HEK293T (cell line): ENCODE data around the gene SULT1C2.

Source experiments
- CTCF ChIA-PET: fragments of 350-600 bp; formaldehyde crosslinking; extraction: SDS; loops from one replicate; lab custom pipeline; 2021; ENCODE audit warnings: antibody characterized with exemption, inconsistent platforms; lab: Yijun Ruan, JAX
- POLR2A ChIA-PET: fragments of 350-600 bp; formaldehyde crosslinking; extraction: SDS; loops from one replicate; lab custom pipeline; 2020; ENCODE audit warnings: antibody characterized with exemption, inconsistent platforms; lab: Yijun Ruan, JAX
- DNase-seq: peaks from one replicate; pipeline ENCODE4 v3.0.0; 2012; ENCODE audit warnings: mixed read lengths; ENCODE audit errors: extremely low spot score
- ARNT ChIP-seq: fragments of 450-650 bp; IDR thresholded peaks from 2 replicates; pipeline ENCODE4 v1.6.1; 2017; ENCODE audit warnings: mild to moderate bottlenecking
- BHLHE40 ChIP-seq: fragments of 450-650 bp; IDR thresholded peaks from 2 replicates; pipeline ENCODE4 v1.6.1; 2016; ENCODE audit warnings: mild to moderate bottlenecking, moderate library complexity, borderline replicate concordance
- CTBP1 ChIP-seq: fragments of 450-650 bp; IDR thresholded peaks from 2 replicates; pipeline ENCODE4 v1.6.1; 2016; ENCODE audit warnings: borderline replicate concordance
- ELF4 ChIP-seq: fragments of 450-650 bp; IDR thresholded peaks from 2 replicates; pipeline ENCODE4 v1.6.1; 2017; ENCODE audit warnings: antibody characterized with exemption
- FOXA1 ChIP-seq: fragments of 450-650 bp; IDR thresholded peaks from 2 replicates; pipeline ENCODE4 v1.6.1; 2016; ENCODE audit warnings: mild to moderate bottlenecking
- FOXK2 ChIP-seq: fragments of 450-650 bp; IDR thresholded peaks from 2 replicates; pipeline ENCODE4 v1.6.1; 2016; ENCODE audit warnings: mild to moderate bottlenecking
- FOXM1 ChIP-seq: fragments of 450-650 bp; IDR thresholded peaks from 2 replicates; pipeline ENCODE4 v1.6.1; 2017; ENCODE audit warnings: mild to moderate bottlenecking, borderline replicate concordance
- HDGF ChIP-seq: fragments of 450-650 bp; IDR thresholded peaks from 2 replicates; pipeline ENCODE4 v1.6.1; 2017; ENCODE audit warnings: antibody characterized with exemption, borderline replicate concordance
- L3MBTL2 ChIP-seq: fragments of 450-650 bp; conservative IDR thresholded peaks from 2 replicates; pipeline ENCODE4 v1.6.1; 2016; ENCODE audit warnings: mild to moderate bottlenecking
- LEF1 ChIP-seq: fragments of 450-650 bp; IDR thresholded peaks from 2 replicates; pipeline ENCODE4 v1.6.1; 2017; ENCODE audit warnings: mild to moderate bottlenecking, borderline replicate concordance
- NFRKB ChIP-seq: fragments of 450-650 bp; IDR thresholded peaks from 2 replicates; pipeline ENCODE4 v1.6.1; 2016; ENCODE audit warnings: mild to moderate bottlenecking, moderate library complexity
- SP1 ChIP-seq: fragments of 450-650 bp; IDR thresholded peaks from 2 replicates; pipeline ENCODE4 v1.6.1; 2017
- SUZ12 ChIP-seq: fragments of 450-650 bp; IDR thresholded peaks from 2 replicates; pipeline ENCODE4 v1.6.1; 2016; ENCODE audit warnings: mild to moderate bottlenecking
- TARDBP ChIP-seq: fragments of 450-650 bp; IDR thresholded peaks from 2 replicates; pipeline ENCODE4 v1.6.1; 2016
- ZNF384 ChIP-seq: fragments of 450-650 bp; IDR thresholded peaks from 2 replicates; pipeline ENCODE4 v1.6.1; 2016
- TF ChIP-seq, protein P1 (sequence below): fragments of 450-650 bp; IDR thresholded peaks from 2 replicates; pipeline ENCODE4 v1.6.1; 2016

The SULT1C2 gene

DNA sequence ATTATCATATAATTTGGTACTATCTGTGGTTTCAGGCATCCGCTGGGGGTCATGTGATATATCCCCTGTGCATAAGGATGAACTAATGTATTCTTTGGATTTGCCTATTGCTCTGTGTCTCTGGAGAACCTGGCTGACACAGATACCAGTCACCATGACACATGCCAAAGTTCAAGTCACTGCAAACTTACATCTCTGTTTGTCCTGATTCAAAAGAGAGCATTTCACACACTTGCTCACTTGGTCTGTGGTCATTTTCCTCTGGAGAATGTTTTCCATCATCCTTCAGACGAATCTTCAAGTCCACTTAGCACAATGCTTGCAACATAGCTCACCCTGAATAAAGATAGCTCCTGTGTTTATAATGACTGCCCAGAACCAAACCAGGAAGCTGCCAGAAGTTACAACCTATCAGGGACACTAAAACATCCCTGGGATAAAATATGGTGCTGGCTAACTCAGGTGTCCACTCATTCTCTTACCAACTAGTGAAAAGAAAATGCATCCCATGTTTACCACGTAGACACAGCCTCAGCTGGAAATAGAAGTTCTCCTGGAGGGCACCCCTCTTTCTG lies 30.9 kb upstream of the SULT1C2 start:
- ChIA-PET CTCF (no interaction called here), POLR2A (no interaction called here)
- DNase-seq = no peak
- TF ChIP-seq FOXM1 (no peak), NFRKB (no peak), CTBP1 (no peak), ZNF384 (no peak), SUZ12 (no peak), TARDBP (no peak), ELF4 (no peak), HDGF (no peak), L3MBTL2 (no peak), FOXA1 (no peak), ARNT (no peak), LEF1 (no peak), FOXK2 (no peak)
- TF ChIP-seq, protein P1, sequence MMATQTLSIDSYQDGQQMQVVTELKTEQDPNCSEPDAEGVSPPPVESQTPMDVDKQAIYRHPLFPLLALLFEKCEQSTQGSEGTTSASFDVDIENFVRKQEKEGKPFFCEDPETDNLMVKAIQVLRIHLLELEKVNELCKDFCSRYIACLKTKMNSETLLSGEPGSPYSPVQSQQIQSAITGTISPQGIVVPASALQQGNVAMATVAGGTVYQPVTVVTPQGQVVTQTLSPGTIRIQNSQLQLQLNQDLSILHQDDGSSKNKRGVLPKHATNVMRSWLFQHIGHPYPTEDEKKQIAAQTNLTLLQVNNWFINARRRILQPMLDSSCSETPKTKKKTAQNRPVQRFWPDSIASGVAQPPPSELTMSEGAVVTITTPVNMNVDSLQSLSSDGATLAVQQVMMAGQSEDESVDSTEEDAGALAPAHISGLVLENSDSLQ = no peak

DNA sequence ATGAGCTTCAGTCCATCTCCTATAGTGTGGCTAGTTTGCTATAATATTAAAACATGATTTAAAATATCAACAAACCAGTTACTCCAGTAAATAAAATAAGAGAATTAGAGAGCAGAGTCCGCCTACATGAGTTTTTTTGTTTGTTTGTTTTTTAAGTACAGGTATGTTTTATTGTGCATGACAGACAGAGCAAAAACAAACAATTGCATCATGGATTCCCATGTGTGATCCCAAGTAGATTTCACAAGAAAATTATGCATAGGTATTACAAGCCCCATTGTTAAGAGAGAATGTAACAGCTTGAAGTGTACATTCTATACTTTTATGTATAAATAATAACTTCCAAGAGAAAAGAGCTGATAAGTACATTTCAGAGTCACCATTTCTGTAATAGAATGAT lies 27.9 kb upstream of the SULT1C2 start:
- no peak for DNase-seq
- POLR2A ChIA-PET = no interaction called here
- TF ChIP-seq FOXM1 (no peak), L3MBTL2 (no peak), LEF1 (no peak), ZNF384 (no peak), HDGF (no peak), BHLHE40 (no peak), CTBP1 (no peak), FOXA1 (no peak), ARNT (no peak), FOXK2 (no peak), TARDBP (no peak), SUZ12 (no peak), SP1 (no peak), ELF4 (no peak), NFRKB (no peak)
- TF ChIP-seq, protein P1 = no peak
- CTCF ChIA-PET = no interaction called here

DNA sequence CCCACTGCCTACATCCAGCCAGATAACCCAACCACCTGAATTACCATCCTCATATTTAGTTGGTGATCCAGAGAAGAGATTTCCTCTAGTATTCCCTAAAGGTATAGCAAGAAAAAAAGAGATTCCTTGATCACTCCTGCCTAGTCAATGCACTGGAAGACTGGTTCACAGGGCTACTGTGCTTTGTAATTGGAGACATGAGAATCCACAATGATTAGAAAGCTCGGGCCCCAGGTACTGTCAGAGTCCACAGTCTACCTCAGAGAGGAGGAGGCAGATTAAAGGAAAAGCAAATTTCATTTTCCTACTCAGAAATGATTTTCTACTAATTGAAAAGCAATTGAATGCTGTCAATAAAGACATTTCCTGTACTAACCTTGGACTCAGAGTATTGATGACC lies 26.7 kb upstream of the SULT1C2 start:
- DNase-seq = no peak
- POLR2A ChIA-PET = no interaction called here
- no peak for TF ChIP-seq SUZ12
- no peak for TF ChIP-seq TARDBP
- CTCF ChIA-PET = no interaction called here

DNA sequence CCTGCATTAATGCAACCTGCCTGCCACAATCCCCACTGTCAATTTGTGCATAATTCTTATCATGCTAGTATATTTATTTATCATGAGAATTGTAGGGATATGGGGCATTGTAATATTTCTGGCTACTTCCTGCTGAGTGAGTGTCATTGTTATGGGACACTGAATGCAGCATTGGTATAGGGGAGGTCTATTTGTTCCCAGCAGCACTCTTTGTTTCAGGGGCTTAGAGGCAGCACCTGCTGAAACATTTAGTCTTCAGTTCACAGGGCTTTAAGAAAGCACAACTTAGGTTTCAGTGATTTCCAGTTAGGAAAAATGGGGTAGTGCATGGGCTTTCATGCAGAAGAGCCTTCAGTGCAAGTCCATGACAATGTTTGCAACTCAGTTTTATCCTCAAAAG lies 25.3 kb upstream of the SULT1C2 start:
- POLR2A ChIA-PET = no interaction called here

DNA sequence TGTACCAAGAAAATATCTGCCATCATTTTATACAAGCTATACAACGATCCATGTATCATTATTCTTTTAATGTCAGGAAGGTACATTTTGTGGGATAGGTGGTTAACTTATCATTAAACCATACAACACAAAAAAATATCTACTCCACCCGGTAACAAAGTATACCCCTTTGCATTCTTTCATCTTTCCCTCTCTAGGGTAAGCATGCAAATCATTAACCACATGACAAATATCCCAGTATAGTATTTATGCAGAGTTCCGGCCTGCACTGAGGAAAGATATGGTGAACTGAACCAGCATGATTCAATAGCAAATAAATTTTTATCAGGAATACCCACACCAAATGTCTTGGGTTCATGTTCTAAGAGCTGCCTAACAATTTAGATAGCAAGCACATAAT lies 22.5 kb upstream of the SULT1C2 start:
- no peak for DNase-seq
- POLR2A ChIA-PET = no interaction called here
- TF ChIP-seq FOXA1 (no peak), SUZ12 (no peak), L3MBTL2 (no peak), ARNT (no peak)
- TF ChIP-seq, protein P1 = no peak
- CTCF ChIA-PET = no interaction called here

More for the DNA sequence above, 25.3 kb upstream of the SULT1C2 start:
- no peak for DNase-seq
- CTCF ChIA-PET = no interaction called here
- TF ChIP-seq NFRKB (no peak), ELF4 (no peak)

DNA sequence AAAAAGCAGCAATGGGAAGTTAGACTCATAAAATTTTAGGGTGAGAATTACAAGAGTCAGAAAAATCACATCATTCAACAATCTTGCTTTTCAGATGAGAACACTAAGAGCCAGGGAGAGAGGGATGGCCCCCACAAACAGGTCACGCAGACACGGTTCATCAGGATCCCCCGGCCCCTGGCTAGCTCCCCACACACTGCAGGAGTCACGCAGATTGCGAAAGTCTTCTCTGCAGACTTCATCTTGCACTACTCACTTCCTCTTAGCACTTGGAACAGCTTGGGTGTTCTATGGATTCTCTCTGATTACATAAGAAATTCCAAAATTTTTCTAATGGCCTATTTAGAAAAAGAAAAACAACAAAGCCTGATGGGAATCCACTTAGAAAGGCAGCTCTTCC lies 21.6 kb upstream of the SULT1C2 start:
- DNase-seq = no peak
- TF ChIP-seq CTBP1 (no peak), ARNT (no peak), SP1 (no peak), TARDBP (no peak), ZNF384 (no peak), BHLHE40 (no peak), NFRKB (no peak), SUZ12 (no peak), ELF4 (no peak), HDGF (no peak)
- TF ChIP-seq, protein P1 = no peak
- ChIA-PET CTCF (no interaction called here), POLR2A (no interaction called here)

DNA sequence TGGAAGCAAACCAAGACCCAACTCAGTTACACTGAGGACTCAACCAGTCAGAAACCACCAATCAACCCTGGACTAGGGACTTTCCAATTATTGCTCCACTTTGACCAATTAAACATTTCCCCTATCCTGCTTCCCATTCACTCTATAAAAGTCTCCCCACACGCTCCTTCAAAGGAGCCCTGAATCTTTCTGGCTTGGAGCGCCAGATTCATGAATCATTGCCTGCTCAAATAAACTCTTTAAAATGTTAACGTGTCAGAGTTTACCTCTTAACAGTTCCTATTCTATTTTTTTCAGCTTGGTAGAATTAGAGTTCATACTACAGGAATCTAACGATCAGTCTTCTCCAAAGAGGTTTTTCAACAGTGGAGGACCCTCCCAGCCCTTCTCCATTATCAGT lies 20.7 kb upstream of the SULT1C2 start:
- TF ChIP-seq ELF4 (no peak), SUZ12 (no peak), TARDBP (no peak), ARNT (no peak), HDGF (no peak), FOXK2 (no peak), ZNF384 (no peak), SP1 (no peak), FOXM1 (no peak), L3MBTL2 (no peak), NFRKB (no peak), LEF1 (no peak), FOXA1 (no peak), BHLHE40 (no peak)
- TF ChIP-seq, protein P1 = no peak
- ChIA-PET CTCF (no interaction called here), POLR2A (no interaction called here)
- DNase-seq = no peak
